SH-SY5Y (cell line): Measurements from ENCODE around the gene ATP1A4.

Experiments used
- GATA2 ChIP-seq: IDR thresholded peaks from 2 replicates; pipeline ENCODE4 v1.6.1; 2011; ENCODE audit warnings: mild to moderate bottlenecking, low read depth, low read length
- GATA3 ChIP-seq: IDR thresholded peaks from 2 replicates; pipeline ENCODE4 v1.6.1; 2011; ENCODE audit warnings: low read depth, mild to moderate bottlenecking, low read length, moderate library complexity

DNA sequence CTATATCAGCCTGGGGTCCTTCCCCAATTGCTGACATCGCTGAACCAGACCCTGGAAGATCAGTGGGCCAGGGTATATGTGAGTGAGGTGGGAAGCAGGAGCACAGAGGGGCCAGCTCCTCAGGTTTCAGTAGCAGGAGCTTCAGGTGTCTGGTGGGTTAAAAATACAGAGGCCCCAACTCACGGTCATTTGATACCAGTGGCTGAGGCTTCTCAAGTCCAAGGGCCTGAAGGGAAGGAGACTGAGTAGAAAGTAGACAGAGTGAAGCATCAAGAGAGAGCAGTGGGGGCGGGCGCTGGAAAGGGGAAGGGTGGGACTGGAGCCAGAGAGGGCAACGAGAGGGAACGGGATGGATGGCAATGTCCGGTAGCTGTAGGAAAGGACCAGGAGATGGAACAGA is 36.9 kb downstream of the ATP1A4 start:
- TF ChIP-seq GATA2 (no peak), GATA3 (no peak)
